ENCODE data around the gene SCT.

SCT gene

GRCh38 chr11:626475-627307, at the start of gene SCT:
SCT (minus strand) TSS chr11:627181; CDS start chr11:627143, 38 bp downstream.
- TF ChIP-seq CTCF (IDR thresholded peaks at IDR 0.05): no peak
- Histone ChIP-seq H3K9me3 (ENCODE audit: control insufficient read depth, low read length) (no peaks in the 10 kb centered on the region), H3K36me3 (ENCODE audit: control insufficient read depth, insufficient read depth, low read length) (no peaks in the 10 kb centered on the region), H3K9ac (no peak within 1 kb of the TSS), H3K27me3 (ENCODE audit: control insufficient read depth, insufficient read depth, low read length) (no peaks in the 10 kb centered on the region), H3K4me1 (no peaks in the 10 kb centered on the region), H3K4me2 (ENCODE audit: low read length) (no peak within 1 kb of the TSS), H2AFZ (no peak within 1 kb of the TSS), H3K79me2 (no peaks in the 10 kb centered on the region), H3K27ac (no peak within 1 kb of the TSS), H3K4me3 (ENCODE audit: low read depth, low read length) (no peak within 1 kb of the TSS)

- no peak overlapping the region for H3K4me3 ChIP-seq (ENCODE audit: low read depth, low read length)
Observed at GRCh38 chr11:674406-674805, 47.4 kb upstream of the SCT start.

GRCh38 chr11:673866-674265, 46.9 kb upstream of the SCT start:
- H3K36me3 ChIP-seq (ENCODE audit: control insufficient read depth, insufficient read depth, low read length): no peaks in the 10 kb centered on the region
- H3K27ac ChIP-seq: no peak overlapping the region
- no peaks in the 10 kb centered on the region for H3K4me1 ChIP-seq
- H3K27me3 ChIP-seq (ENCODE audit: control insufficient read depth, insufficient read depth, low read length): no peaks in the 10 kb centered on the region
- H3K9me3 ChIP-seq (ENCODE audit: control insufficient read depth, low read length): no peaks in the 10 kb centered on the region
- no peak overlapping the region for H3K9ac ChIP-seq
- no peak for TF ChIP-seq CTCF (IDR thresholded peaks at IDR 0.05)
- H2AFZ ChIP-seq: no peak overlapping the region
- H3K4me2 ChIP-seq (ENCODE audit: low read length): no peak overlapping the region
- no peak overlapping the region for H3K4me3 ChIP-seq (ENCODE audit: low read depth, low read length)
- H3K79me2 ChIP-seq: no peaks in the 10 kb centered on the region

More at GRCh38 chr11:674406-674805, 47.4 kb upstream of the SCT start:
- Histone ChIP-seq H3K79me2 (no peaks in the 10 kb centered on the region), H3K9me3 (ENCODE audit: control insufficient read depth, low read length) (no peaks in the 10 kb centered on the region), H3K36me3 (ENCODE audit: control insufficient read depth, insufficient read depth, low read length) (no peaks in the 10 kb centered on the region), H3K9ac (no peak overlapping the region), H3K27me3 (ENCODE audit: control insufficient read depth, insufficient read depth, low read length) (no peaks in the 10 kb centered on the region), H3K4me1 (no peaks in the 10 kb centered on the region), H2AFZ (no peak overlapping the region), H3K4me2 (ENCODE audit: low read length) (no peak overlapping the region), H3K27ac (no peak overlapping the region)
- no peak for TF ChIP-seq CTCF (IDR thresholded peaks at IDR 0.05)

GRCh38 chr11:665704-666281, 38.8 kb upstream of the SCT start:
- H3K9ac ChIP-seq: no peak overlapping the region
- no peaks in the 10 kb centered on the region for H3K27me3 ChIP-seq (ENCODE audit: control insufficient read depth, insufficient read depth, low read length)
- H2AFZ ChIP-seq: peak overlapping the region; percentile 41
- H3K79me2 ChIP-seq: peaks cover 2% of the 10 kb centered on the region
- H3K9me3 ChIP-seq (ENCODE audit: control insufficient read depth, low read length): no peaks in the 10 kb centered on the region
- peaks cover 4% of the 10 kb centered on the region for H3K4me1 ChIP-seq
- H3K36me3 ChIP-seq (ENCODE audit: control insufficient read depth, insufficient read depth, low read length): no peaks in the 10 kb centered on the region
- TF ChIP-seq CTCF (IDR thresholded peaks at IDR 0.05): no peak
- H3K27ac ChIP-seq: peak overlapping the region; percentile 32
- H3K4me3 ChIP-seq (ENCODE audit: low read depth, low read length): peak overlapping the region; percentile 22
- H3K4me2 ChIP-seq (ENCODE audit: low read length): no peak overlapping the region

Data from parathyroid adenoma (tissue), 2 donors.